K562 (cell line): ENCODE data around the gene LYAR. TPM values are rescaled to one million over a fixed set of nuclear protein-coding genes. Genes with fewer than 3 reads are reported as not detected.

Experiments
- COPS2 ChIP-seq: fragments of 450-650 bp; conservative IDR thresholded peaks from 2 replicates; pipeline ENCODE4 v1.6.1; 2016; ENCODE audit warnings: mild to moderate bottlenecking, moderate library complexity
- MCM5 ChIP-seq: fragments of 450-650 bp; IDR thresholded peaks from 2 replicates; pipeline ENCODE4 v1.6.1; 2016; ENCODE audit warnings: low read depth
- NRF1 ChIP-seq, 2 experiments: fragments of 450-650 bp; IDR thresholded peaks in 1 of 2; conservative IDR thresholded peaks in 1 of 2; 2 replicates each; pipeline ENCODE4 v1.6.1; 2014; ENCODE audit warnings: mild to moderate bottlenecking in 2 of 2
- PHTF2 ChIP-seq: fragments of 250-450 bp; sonication (Bioruptor Pico); IDR thresholded peaks from 2 replicates; pipeline ENCODE4 v1.5.0; 2021; ENCODE audit warnings: mild to moderate bottlenecking
- RBBP5 ChIP-seq: fragments of 200-600 bp; sonication (generic); IDR thresholded peaks from 2 replicates; pipeline ENCODE4 v1.6.1; 2012; ENCODE audit warnings: borderline replicate concordance, mild to moderate bottlenecking, low read length, control low read depth, inconsistent platforms; ENCODE audit not compliant: insufficient read depth, poor library complexity, severe bottlenecking
- SMARCA4 ChIP-seq: fragments of 450-650 bp; IDR thresholded peaks from 2 replicates; pipeline ENCODE4 v1.6.1; 2016
- SMARCC2 ChIP-seq: fragments of 450-650 bp; IDR thresholded peaks from 2 replicates; pipeline ENCODE4 v1.6.1; 2017; ENCODE audit warnings: antibody characterized with exemption, moderate library complexity, mild to moderate bottlenecking, low read depth
- TAF7 ChIP-seq: fragments of 450-650 bp; IDR thresholded peaks from 2 replicates; pipeline ENCODE4 v1.6.1; 2016; ENCODE audit warnings: missing genetic modification characterization, missing compliant biosample characterization
- ZNF175 ChIP-seq: fragments of 200-800 bp; sonication (Bioruptor generic); IDR thresholded peaks from 2 replicates; pipeline ENCODE4 v1.6.1; 2016; ENCODE audit warnings: low read depth, mild to moderate bottlenecking, missing genetic modification characterization, missing compliant biosample characterization
- ZNF212 ChIP-seq: fragments of 450-650 bp; formaldehyde crosslinking; IDR thresholded peaks from 2 replicates; pipeline ENCODE4 v1.4.0; 2020; ENCODE audit warnings: mild to moderate bottlenecking
- ZNF507 ChIP-seq: conservative IDR thresholded peaks from 2 replicates; pipeline ENCODE4 v1.6.1; 2017; ENCODE audit warnings: missing genetic modification characterization, missing compliant biosample characterization
- polyA plus RNA-seq, 8 experiments: library from polyadenylated mRNA; depleted of rRNA in 4 of 8; stranded (reverse) in 5 of 8; unstranded in 3 of 8; fragments of >200 nt; fragmentation: Nextera tagmentation in 2 of 8; fragmentation: Illumina TruSeq in 1 of 8; extraction: Ambion mirVana in 2 of 8; extraction: Trizol in 1 of 8; gene quantifications; 2 replicates each; pipeline versions ENCODE4 v1.2.1 to v1.2.3, GENCODE V29; 2011 to 2014; ENCODE audit warnings: inconsistent platforms in 1 of 8, missing spikeins in 1 of 8
- total RNA-seq, 7 experiments: library from RNA; depleted of rRNA in 6 of 7; stranded (reverse); fragments of >200 nt in 6 of 7; fragmentation: Illumina TruSeq in 2 of 7; extraction: Trizol in 2 of 7; gene quantifications; 2 replicates each; pipeline versions ENCODE4 v1.2.1 to v1.2.3, GENCODE V29; 2011 to 2021; ENCODE audit warnings: low replicate concordance in 1 of 7
- TF ChIP-seq, protein P1 (sequence below): fragments of 250-450 bp; sonication (Bioruptor Pico); IDR thresholded peaks from 2 replicates; pipeline ENCODE4 v1.8.0; 2022; ENCODE audit warnings: moderate library complexity, mild to moderate bottlenecking, inconsistent platforms
- TF ChIP-seq, protein P2 (sequence below): fragments of 250-450 bp; sonication (Bioruptor Pico); IDR thresholded peaks from 2 replicates; pipeline ENCODE4 v1.4.0; 2020; ENCODE audit warnings: mild to moderate bottlenecking, moderate library complexity, borderline replicate concordance
- TF ChIP-seq, protein P3 (sequence below): fragments of 450-650 bp; IDR thresholded peaks from 2 replicates; pipeline ENCODE4 v1.6.1; 2014; ENCODE audit warnings: low read depth, mild to moderate bottlenecking, moderate library complexity, borderline replicate concordance
- TF ChIP-seq, protein P4 (sequence below): fragments of 250-450 bp; sonication (Bioruptor Pico); IDR thresholded peaks from 2 replicates; pipeline ENCODE4 v1.8.0; 2021; ENCODE audit warnings: borderline replicate concordance, mild to moderate bottlenecking, moderate library complexity; ENCODE audit not compliant: poor library complexity, severe bottlenecking
- TF ChIP-seq, protein P5 (sequence below), 2 experiments: fragments of 450-650 bp; IDR thresholded peaks; 2 replicates each; pipeline ENCODE4 v1.6.1; 2016
- TF ChIP-seq, protein P6 (sequence below): fragments of 450-650 bp; formaldehyde crosslinking; IDR thresholded peaks from 2 replicates; pipeline ENCODE4 v1.4.0; 2020; ENCODE audit warnings: mild to moderate bottlenecking, moderate library complexity

The LYAR gene
- total and polyA plus RNA-seq, 9 of the 15 experiments (the other 6 are each of a cell fraction or from before 2014, with no cell fraction given), result 28.3 to 172 (median 127) TPM

DNA sequence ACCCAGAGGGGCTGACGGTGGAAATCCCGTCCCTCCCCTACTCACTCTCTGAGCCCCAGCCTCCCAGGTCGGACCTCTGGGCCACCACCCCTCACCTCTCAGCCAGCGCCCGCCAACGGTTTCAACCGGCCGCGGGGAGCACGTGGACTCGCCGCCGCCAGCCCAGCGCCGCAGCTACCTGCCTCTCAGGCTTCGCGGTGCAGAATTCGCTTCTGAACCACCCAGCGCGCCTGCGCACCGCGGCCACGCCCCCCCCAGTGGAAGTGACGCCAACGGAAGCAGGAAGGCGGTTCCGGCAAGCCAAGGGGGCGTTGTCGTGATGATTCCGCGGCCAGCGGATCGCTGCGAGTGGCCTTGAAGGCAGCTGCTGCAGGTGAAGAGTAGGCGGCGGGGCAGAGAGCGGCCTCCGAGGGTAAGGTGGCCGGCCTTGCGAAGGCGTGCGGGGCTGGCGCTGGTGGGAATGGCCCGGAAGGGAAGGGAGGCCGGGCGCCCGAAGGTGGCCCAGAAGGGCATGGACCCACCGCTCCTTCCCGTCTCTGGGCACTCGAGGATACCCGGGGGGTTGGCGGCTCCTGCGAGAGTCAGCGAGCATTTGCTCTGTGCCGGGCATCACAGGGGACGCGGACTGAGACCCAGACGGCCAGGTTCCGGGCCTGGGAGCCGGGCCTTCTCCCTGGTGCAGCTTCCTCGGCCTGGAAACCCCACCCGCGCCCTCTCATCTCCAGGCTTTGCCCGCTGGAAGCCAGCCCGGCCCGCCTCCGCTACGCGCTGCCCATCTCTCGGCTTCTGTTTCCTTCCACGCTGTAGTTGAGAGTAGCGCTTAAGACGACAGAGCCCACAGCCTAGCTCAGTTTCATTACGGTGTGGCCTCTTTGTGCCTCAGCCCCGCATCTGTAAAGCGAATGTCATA lies at the start of gene LYAR, which contains the start of gene ZBTB49 (continued):
- TF ChIP-seq, protein P1, sequence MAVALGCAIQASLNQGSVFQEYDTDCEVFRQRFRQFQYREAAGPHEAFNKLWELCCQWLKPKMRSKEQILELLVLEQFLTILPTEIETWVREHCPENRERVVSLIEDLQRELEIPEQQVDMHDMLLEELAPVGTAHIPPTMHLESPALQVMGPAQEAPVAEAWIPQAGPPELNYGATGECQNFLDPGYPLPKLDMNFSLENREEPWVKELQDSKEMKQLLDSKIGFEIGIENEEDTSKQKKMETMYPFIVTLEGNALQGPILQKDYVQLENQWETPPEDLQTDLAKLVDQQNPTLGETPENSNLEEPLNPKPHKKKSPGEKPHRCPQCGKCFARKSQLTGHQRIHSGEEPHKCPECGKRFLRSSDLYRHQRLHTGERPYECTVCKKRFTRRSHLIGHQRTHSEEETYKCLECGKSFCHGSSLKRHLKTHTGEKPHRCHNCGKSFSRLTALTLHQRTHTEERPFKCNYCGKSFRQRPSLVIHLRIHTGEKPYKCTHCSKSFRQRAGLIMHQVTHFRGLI (CRISPR knock-in tag), result no peak
- TF ChIP-seq, protein P2, sequence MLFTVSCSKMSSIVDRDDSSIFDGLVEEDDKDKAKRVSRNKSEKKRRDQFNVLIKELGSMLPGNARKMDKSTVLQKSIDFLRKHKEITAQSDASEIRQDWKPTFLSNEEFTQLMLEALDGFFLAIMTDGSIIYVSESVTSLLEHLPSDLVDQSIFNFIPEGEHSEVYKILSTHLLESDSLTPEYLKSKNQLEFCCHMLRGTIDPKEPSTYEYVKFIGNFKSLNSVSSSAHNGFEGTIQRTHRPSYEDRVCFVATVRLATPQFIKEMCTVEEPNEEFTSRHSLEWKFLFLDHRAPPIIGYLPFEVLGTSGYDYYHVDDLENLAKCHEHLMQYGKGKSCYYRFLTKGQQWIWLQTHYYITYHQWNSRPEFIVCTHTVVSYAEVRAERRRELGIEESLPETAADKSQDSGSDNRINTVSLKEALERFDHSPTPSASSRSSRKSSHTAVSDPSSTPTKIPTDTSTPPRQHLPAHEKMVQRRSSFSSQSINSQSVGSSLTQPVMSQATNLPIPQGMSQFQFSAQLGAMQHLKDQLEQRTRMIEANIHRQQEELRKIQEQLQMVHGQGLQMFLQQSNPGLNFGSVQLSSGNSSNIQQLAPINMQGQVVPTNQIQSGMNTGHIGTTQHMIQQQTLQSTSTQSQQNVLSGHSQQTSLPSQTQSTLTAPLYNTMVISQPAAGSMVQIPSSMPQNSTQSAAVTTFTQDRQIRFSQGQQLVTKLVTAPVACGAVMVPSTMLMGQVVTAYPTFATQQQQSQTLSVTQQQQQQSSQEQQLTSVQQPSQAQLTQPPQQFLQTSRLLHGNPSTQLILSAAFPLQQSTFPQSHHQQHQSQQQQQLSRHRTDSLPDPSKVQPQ (CRISPR knock-in tag), result no peak
- TF ChIP-seq RBBP5 (peak; percentile 86), ZNF212 (CRISPR knock-in tag) (no peak), ZNF507 (tag) (no peak), MCM5 (no peak), SMARCC2 (no peak), PHTF2 (CRISPR knock-in tag) (no peak), ZNF175 (CRISPR knock-in tag) (no peak), COPS2 (no peak), SMARCA4 (no peak), TAF7 (peak; percentile 15; the same call in 1 of the 2 replicates), NRF1 (conservative IDR thresholded peaks at IDR 0.05 in 1 of 2, IDR thresholded peaks at IDR 0.05 in 1 of 2) (peak; percentile 97 to 98)
- TF ChIP-seq, protein P3, sequence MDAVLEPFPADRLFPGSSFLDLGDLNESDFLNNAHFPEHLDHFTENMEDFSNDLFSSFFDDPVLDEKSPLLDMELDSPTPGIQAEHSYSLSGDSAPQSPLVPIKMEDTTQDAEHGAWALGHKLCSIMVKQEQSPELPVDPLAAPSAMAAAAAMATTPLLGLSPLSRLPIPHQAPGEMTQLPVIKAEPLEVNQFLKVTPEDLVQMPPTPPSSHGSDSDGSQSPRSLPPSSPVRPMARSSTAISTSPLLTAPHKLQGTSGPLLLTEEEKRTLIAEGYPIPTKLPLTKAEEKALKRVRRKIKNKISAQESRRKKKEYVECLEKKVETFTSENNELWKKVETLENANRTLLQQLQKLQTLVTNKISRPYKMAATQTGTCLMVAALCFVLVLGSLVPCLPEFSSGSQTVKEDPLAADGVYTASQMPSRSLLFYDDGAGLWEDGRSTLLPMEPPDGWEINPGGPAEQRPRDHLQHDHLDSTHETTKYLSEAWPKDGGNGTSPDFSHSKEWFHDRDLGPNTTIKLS, result 0 out of 2 replicates have a peak, but pooled peaks have one; percentile 52
- TF ChIP-seq, protein P4, sequence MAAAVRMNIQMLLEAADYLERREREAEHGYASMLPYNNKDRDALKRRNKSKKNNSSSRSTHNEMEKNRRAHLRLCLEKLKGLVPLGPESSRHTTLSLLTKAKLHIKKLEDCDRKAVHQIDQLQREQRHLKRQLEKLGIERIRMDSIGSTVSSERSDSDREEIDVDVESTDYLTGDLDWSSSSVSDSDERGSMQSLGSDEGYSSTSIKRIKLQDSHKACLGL, result peak; percentile 88
- TF ChIP-seq, protein P5, sequence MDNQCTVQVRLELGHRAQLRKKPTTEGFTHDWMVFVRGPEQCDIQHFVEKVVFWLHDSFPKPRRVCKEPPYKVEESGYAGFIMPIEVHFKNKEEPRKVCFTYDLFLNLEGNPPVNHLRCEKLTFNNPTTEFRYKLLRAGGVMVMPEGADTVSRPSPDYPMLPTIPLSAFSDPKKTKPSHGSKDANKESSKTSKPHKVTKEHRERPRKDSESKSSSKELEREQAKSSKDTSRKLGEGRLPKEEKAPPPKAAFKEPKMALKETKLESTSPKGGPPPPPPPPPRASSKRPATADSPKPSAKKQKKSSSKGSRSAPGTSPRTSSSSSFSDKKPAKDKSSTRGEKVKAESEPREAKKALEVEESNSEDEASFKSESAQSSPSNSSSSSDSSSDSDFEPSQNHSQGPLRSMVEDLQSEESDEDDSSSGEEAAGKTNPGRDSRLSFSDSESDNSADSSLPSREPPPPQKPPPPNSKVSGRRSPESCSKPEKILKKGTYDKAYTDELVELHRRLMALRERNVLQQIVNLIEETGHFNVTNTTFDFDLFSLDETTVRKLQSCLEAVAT (IDR thresholded peaks at IDR 0.05), result no peak
- TF ChIP-seq, protein P6, sequence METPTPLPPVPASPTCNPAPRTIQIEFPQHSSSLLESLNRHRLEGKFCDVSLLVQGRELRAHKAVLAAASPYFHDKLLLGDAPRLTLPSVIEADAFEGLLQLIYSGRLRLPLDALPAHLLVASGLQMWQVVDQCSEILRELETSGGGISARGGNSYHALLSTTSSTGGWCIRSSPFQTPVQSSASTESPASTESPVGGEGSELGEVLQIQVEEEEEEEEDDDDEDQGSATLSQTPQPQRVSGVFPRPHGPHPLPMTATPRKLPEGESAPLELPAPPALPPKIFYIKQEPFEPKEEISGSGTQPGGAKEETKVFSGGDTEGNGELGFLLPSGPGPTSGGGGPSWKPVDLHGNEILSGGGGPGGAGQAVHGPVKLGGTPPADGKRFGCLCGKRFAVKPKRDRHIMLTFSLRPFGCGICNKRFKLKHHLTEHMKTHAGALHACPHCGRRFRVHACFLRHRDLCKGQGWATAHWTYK (CRISPR knock-in tag), result no peak
